Nucleus accumbens (tissue), 56 donors: Measurements from ENCODE around the gene ITGB3.
"Not testable (repeated sequence)": the region's sequence is repeated elsewhere in the genome, so short reads cannot be mapped to it uniquely, and the experiment has no call there.

Experiments used
- DNase-seq, 56 donors: peaks; one replicate each; lab custom pipeline; 2025; lab: John Stamatoyannopoulos, UW

The ITGB3 gene

DNA sequence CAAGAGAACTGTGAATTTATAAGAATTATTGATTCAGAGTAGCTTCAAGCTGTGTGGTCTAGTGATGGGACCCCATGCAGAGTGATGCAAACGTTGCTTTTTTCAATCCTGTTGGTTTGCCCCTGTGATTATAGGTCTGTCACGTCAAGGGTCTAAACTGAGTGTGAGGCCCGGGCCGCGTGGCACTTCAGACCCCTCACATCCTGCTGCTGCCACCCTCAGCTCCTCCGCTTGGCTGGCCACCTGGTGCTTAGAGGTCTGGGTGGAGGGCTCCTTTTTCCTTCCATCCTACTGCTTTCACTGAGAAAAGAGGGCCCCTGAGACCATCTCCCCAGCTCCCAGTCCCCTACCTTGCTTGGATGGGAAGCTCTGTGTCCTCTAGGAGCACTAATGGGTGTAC, 32.5 kb upstream of the ITGB3 start:
- DNase-seq: no peak

DNA sequence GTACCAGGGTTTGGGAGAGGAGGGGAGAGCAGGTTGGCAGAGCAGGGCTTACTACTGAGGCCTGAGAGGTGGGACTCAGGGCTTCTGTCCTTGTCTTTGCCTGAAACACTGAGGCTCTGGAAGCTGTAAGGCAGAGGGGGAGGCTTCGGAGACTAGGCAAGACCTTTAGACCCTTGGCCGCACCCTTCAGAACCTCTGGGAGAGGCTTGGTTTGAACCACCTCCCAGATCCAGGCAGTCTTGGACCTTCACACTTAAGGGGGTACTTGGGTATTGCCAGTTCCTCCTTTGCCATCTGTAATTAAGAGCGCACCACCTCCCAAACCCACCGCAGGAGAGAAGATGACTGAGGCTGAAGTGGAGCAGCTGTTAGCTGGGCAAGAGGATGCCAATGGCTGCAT, 31.6 kb upstream of the ITGB3 start:
- no peak for DNase-seq

DNA sequence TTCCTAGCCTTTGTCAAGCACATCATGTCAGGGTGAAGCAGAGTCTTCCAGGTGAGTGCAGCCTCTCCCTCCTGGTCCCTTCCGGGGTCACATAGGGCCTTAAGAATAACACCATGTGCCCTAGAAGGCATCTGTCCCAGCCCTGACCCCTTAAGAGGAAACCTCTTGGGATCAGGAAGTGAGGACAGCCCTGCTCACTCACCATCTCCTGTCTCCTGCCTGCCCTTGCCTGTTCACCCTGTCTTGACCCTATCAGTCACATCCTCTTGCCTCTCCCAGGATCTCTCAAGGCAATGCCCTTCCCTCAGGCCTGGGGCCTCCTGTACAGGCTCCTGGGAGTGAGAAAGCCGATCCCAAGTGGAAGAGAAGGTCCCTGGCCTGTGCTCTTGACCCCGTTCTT, 30.6 kb upstream of the ITGB3 start:
- no peak for DNase-seq

DNA sequence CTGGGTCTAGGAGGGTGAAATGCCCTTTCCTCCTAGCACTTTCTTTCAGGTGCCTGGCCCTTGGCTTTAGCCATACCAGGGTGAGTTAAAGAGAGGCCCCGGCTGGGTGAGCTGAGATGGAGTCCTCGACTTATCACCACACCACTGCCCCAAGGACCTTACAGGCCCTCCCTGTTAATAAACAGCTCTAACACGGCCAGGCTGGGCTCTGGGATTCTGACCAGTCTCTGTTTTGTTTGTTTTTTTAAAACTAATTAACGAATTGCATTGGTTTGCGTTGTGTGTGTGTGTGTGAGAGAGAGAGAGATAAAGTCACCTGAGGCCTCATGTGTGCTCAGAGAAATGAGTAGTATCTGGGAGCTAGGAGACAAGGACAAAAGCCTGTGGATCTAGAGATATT, 30.2 kb upstream of the ITGB3 start:
- DNase-seq: no peak

DNA sequence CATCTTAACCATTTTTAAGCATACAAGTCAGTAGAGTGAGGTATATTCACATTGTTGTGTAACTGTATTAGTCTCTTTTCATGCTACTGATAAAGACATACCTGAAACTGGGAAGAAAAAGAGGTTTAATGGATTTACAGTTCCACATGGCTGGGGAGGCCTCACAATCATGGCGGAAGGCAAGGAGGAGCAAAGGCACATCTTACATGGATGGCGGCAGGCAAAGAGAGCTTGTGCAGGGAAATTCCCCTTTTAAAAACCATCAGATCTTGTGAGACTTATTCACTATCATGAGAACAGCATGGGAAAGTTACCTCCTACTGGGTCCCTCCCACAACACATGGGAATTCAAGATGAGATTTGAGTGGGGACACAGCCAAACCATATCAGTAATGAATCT, 29.6 kb upstream of the ITGB3 start:
- not testable (repeated sequence) for DNase-seq

DNA sequence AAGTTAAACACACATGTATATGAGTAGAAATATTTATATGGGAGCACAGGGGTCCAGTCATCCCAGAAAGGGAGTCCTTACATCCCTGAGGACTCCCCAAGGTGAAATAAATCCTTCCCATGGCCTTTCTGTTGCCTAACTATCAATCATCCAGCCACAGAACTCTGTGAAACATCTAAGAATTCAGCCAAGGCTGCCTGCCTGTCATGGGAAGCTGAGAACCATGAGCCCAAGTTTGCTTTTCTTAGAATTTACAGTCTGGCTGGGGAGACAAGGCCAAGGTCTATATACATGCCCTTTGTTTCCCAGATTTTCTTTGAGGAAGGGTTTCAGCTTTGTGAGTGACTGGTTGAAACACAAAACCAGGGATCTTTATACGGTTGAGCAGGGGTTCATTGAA, 28.7 kb upstream of the ITGB3 start:
- DNase-seq: no peak

DNA sequence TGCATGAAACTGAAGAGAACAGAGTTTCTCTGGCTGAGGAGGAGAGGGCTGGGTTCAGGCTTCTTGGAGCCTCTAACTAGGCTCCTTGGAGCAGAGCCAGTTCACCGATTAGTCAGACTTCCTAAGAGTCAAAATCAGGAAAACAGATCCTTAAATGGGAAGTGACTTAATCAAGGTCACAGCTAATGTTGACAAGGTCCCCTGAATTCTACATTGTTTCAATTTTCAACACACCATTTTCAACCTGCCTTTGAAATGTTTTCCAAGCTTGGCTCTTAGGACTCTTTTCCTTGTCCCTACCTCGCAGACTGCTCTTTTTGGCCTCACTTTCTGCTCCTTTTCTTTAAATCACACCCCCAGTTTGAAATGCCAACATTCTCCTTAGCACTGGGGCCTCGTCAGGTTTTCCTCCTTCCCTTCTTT, 28.2 kb upstream of the ITGB3 start:
- peak in 2 of 56 donors; percentile 5 to 25 for DNase-seq

DNA sequence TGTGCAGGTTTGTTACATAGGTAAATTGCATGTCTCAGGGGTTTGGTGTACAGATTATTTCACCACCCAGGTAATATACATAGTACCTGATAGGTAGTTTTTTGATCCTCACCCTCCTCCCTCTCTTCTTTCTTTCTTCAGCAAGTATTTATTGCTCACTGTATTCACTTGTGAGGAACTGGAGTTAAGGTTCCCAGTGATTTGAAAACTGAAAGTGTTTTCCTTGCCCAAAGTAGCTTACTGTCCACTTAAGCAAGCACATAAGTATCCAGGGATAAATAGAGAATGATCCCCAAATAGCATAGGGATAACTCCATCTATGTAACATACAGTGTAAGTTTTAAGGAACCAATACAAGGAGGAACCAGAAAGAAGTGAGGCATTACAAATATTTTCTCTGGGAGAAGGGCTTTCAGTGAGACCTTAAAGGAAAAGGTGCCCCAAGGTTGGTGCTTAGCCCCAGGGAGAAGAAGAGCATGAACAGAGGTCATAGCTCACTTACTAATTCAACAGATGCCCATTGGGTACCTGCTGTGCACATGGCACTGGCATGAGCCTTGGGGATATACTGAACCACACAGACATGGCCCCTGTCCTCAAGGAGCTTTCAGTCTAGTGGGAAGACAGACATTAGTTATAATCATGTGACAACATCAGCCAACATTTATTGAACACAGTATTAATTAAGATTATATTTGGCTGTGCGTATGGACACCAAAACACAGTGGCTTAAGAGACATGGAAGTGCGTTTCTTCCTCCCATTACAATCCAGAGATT, 27.5 kb upstream of the ITGB3 start:
- DNase-seq: no peak

DNA sequence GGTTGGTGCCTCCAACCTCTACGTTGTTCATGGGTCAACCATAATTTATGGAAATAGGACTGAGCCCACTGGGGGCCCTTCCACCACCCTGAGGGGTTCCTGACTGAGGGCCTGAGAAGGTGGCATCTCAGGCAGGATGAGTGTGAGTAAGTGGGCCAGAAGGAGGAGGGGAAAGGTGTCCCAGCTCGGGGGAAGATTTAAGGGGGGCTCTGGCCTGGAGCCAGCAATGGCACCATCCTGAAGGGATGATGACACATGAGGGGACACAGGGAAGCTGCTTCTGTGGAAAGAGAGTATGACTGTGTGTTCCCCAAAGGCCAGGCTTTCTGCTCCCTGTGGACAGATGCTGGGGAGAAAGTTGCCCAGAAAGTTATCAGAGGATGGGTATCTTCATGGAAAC, 25.8 kb upstream of the ITGB3 start:
- no peak for DNase-seq

DNA sequence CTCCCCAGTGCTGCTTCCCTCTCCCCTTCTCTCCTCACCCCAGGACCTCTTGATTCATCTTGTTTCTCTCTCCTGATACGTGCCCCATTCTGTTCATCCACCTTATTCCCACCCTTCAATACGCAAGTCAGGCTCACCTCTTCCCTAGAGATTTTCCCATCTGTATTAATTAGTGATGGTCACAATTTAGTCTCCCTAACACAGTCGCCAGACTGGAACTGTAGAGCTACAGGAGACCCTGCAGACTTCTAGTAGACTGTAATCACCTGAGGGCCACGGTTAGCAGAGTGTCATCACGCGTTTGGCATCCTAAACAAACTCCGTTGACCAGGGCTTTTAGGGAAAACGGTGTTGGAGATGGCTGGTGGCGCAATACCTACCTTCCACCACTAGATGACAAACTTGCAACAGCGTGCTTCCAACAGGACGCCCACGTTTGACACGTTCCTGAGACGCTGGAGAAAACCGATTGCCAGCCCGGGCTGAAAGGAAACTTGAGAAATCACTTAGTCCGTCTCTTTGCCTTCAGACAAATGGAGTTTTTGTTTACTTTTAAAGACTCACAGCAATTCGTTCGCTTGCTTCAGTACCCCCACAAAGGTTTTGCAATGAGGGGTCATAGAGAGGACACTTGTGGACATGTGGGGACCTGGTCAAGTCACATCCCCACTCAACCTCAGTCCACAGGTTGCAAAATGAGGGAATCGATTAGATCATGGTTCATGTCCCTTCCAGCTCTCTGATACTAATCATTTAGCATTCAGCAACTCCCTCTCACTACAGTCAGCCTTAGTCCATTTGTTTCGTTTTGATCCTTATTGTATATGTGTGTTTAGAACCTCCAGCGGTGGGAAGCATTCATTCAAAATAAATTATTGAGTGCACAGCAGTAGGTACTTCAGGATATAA, 23.8 kb upstream of the ITGB3 start:
- DNase-seq: peak in 51 of 56 donors; percentile 11 to 88 (median 56)

DNA sequence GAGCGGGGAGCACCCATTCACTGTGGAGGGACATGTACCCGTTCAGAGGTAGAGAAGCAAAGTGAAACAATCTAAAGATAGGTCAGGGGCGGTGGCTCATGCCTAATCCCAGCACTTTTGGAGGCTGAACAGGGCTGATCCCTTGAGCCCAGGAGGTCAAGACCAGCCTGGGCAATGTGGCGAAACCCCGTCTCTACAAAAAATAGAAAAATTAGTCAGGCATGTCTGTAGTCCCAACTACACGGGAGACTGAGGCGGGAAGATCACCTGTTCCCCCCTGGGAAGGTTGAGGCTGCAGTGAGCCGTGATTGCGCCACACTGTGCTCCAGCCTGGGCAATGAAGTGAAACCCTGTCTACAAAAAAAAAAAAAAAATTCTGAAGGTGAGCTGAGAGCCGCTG, 22.8 kb upstream of the ITGB3 start:
- no peak for DNase-seq

DNA sequence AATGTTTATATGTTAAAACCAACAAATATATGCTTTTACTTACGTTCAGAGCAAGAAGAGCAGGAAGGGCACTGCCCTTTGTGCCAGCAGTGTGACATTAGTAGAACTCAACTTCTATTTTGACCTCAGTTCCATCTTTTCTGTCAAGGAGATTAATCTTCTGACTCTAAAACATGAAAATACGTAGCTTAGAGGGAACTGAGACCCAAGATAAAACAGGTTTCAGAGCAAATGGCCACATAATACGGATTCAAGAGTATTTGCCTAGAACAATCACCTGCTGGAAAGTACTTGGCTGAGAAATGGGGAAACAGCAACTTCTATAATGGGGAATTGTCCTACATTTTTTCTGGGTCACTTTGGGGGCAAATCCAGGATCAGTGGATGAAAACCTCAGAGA, 22.3 kb upstream of the ITGB3 start:
- DNase-seq: no peak

DNA sequence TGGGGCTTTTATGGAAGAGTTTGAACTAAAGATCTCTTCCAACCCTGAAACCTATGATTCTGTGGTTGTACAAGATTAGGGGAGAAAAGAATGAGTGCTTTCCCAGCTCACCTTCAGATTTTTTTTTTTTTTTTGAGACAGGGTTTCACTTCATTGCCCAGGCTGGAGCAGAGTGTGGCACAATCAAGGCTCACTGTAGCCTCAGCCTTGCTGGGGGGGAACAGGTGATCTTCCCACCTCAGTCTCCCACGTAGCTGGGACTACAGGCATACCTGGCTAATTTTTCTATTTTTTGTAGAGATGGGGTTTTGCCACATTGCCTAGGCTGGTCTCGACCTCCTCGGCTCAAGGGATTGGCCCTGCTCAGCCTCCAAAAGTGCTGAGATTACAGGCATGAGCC, 21.8 kb upstream of the ITGB3 start:
- DNase-seq: no peak

DNA sequence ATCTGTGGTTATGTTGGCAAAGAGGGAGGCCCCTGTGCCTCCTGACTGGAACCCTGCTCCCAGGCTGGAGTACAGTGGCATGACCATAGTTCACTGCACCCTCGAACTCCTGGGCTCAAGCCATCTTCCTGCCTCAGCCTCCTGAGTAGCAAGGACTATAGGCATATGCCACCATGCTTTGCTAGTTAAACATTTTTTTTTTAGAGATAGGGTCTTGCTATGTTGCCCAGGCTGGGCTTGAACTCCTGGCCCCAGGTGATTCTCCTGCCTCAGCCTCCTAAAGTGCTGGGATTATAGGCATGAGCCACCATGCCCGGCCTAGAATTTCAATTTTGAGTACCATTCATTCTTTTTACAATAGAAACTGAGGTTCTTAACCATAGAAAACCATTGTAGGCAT, 21.2 kb upstream of the ITGB3 start:
- DNase-seq: no peak

DNA sequence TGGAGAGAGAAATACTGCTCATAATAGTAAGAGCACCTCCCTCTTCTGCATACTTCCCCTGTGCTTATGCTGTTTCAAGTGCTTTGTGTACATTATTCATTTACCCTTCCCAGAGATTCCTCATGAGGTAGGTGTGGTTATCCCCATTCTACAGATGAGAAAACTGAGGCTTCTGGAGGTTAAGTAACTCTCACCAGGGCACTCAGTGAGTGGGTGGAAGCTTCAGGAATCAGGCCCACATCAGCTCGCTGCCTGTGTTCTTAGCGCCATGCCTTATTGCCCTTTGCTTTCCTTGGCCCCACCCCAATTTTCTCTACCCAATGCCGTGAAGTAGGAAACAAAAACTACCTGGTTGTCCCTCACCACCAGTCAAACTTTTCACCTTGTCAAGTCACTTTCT, 18.1 kb upstream of the ITGB3 start:
- no peak for DNase-seq

DNA sequence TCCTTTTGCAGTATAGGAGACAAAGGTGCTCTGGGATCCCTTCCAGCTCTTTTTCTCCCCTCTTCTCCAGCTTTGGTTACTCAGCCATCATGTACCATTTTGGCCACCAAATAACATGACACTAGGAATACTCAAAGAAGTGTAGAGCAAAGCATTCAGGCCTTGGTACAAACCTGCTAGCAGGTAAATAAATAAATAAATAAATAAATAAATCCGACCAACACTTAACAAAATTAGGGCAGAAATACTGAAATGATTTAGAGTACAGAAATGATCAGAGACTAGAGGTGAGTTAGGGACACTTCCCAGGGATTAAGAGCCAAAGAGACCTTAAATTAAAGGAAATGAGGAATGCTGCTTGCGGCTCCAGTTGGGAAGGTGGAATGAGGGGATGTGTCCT, 17.7 kb upstream of the ITGB3 start:
- no peak for DNase-seq

DNA sequence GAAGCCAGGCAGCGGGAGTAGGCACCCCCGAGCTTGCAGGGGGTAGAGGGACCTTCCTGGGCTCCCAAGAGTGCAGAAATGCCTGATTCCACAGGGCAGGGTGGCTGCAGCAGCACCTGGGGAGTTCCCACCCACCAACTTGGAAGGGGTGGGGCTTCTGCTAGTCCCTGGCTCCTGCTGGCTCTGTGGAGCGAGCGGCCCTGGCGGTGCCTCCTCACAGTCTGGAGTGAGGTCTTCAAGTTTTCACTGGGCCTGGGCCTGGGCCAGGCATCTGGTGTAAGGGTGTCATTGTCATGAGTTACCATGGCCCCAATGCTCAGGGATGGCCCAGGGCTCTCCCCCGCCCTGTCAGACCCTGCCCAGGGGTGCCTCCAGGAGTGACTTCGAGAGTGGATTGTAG, 15.8 kb upstream of the ITGB3 start:
- DNase-seq: no peak

DNA sequence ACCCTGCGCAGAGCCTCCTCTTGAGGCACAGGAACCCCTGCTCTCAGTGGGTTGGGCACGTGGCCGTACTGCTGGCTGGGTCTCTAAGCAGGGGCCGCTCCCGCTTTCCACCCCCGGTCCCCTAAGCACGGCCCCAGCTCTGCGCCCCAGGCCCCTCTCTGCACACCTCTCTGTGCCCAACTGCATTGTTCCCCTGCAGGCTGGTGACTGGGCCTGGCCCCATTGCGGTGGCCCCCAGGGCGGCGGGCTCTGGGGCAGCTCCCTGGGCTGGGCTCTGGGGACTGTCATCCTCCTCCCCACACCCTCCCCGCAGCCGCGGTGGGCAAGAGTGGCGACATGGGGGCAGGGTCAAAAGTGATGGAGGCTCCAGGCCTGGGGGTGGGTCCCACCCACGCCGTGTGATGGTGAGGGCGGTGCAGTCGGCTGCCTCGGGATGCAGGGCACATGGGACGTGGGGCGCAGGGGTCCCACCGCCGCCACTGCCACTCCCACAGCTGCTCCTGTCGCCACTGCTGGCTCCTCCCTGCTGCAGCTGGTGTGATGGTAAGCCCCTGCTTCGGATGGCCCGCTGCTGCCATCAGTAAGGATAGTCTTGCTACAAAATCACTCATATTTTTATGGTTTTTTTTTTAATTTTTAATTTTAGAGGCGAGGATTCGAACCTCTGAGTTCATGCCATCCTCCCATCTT, 15.2 kb upstream of the ITGB3 start:
- DNase-seq: no peak

DNA sequence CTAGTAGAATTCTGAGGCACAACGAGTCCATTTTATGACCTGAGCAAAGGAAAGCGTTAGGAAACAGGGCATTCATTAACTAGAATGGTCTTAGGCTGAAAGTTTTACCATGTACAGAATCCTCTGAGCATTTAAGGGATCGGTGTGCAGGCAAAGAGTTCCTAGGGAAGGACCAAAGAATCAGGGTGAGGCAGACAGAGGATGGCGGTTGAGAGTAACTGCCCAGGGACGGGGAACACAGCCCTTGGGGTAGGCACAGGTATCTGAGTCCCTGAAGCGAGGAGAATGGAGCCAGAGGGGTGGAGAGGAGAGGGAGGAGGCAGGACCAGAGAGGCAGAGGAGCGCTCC, 14.0 kb upstream of the ITGB3 start:
- no peak for DNase-seq

DNA sequence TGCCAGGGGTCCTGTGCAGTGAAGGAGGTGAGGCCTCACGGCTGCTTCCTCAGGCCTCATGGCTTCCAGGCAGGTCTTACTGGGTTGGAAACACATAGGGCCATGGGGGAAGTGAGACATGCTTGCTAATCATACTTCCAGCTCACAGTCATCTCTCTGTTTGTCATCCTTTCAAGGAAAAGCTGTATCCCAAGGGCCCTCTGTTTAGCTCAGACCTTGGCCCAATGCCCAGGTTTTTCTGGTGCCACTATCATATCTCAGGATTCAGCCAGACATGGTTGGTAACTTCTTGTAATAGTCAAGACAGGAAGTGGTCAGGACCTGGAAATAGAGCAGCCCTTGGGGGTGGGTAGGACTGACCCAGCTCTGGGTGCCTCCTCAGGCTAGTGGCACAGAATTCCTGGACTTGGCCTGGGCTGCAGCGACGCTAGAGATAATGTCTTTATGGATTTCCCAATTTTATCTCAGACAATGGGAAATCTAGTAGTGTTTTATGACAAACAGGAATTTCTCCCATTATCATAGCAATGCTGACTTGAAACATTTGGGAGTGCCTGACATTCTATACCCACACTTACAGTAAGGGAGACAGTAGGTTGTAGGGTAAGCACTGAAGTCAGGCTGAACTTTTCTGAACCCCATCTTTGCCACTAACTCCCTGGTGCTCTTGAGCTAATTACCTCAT, 13.5 kb upstream of the ITGB3 start:
- peak in 35 of 56 donors; percentile 7 to 78 (median 18) for DNase-seq

DNA sequence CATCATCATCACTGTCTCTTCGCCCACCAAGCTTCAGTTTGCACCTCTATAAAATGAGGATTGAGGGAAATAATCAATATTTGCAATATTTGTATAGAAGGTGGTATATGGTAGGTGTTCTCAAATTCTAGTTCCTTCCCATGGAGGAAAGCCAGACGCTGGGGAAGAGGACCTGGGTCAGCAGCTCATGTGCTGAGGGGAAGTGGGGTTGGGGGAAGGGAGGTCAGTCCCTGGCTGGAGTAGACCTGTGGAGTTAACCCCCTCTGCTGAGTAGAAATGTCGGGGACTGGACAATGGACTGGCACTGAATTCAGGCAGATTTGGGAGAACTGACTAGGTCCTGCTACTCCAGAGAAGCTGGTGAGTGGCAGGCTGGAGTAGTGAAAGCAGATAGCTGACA, 12.8 kb upstream of the ITGB3 start:
- DNase-seq: peak in 4 of 56 donors; percentile 1 to 10 (median 3)
